Cardiac septum (tissue), 1 donor: Measurements from ENCODE around the gene ANTKMT. TPM values are rescaled to one million over a fixed set of nuclear protein-coding genes. Genes with fewer than 3 reads are reported as not detected.

Experiments used
- DNase-seq: peaks from one replicate; pipeline ENCODE4 v3.0.0-alpha.2; 2020; ENCODE audit warnings: low spot score
- intact Hi-C: fragments of 100-400 bp; cut with DNase I; formaldehyde crosslinking; loops from one replicate; pipeline ENCODE4 v1.14.0; 2022
- long read RNA-seq: library from polyadenylated mRNA; unstranded; transcript quantifications from one replicate; pipeline ENCODE4 v2.0.0, GENCODE V29; 2021
- total RNA-seq: library from RNA; stranded (reverse); fragmentation: NEBNext Ultra II Directional; extraction: Animal tissue kit (Norgen Biotek cat#: 25700); gene quantifications from one replicate; pipeline ENCODE4 v1.2.1, GENCODE V29; 2021
- donor health status: DM: no; HTN: no; CAD: no.

The ANTKMT gene
- total RNA-seq: 36.6 TPM
- long read RNA-seq, transcript FAM173A-207 (5 exons, 1,052 nt): major isoform, 23 of 44 reads
- long read RNA-seq, partial matches to known transcripts: 6 of 44 reads
- long read RNA-seq, other reads (novel, unspliced or antisense): 6 of 44 reads

- intact Hi-C loops: loop anchor here (2.0 kb wide), 1 partner anchor 20 kb away; the partner anchor contains the start of gene CIAO3
- DNase-seq: peak; percentile 85
Measured at GRCh38 chr16:720990-721764, at the start of gene ANTKMT. TSS of gene ANTKMT (plus strand) at chr16:721146. CDS start at chr16:721275, 129 bp downstream.

- intact Hi-C loops: no loop called here
- DNase-seq: no peak
Measured at GRCh38 chr16:671353-672131, 49.4 kb upstream of the ANTKMT start.

- no peak for DNase-seq
- intact Hi-C loops: no loop called here
Measured at GRCh38 chr16:672371-672770, 48.6 kb upstream of the ANTKMT start.

GRCh38 chr16:672851-673250, 48.1 kb upstream of the ANTKMT start:
- no peak for DNase-seq
- intact Hi-C loops: no loop called here

- no peak for DNase-seq
- intact Hi-C loops: no loop called here
Measured at GRCh38 chr16:673399-673991, 47.5 kb upstream of the ANTKMT start.

GRCh38 chr16:674214-674881, 46.6 kb upstream of the ANTKMT start:
- DNase-seq: no peak
- intact Hi-C loops: no loop called here

GRCh38 chr16:674968-675883, 45.7 kb upstream of the ANTKMT start, which contains the start of gene RHBDL1:
TSS of gene RHBDL1 (plus strand) at chr16:675671. CDS start at chr16:675791, 120 bp downstream.
- DNase-seq: no peak
- intact Hi-C loops: no loop called here

- intact Hi-C loops: no loop called here
- DNase-seq: no peak
Measured at GRCh38 chr16:675884-676564, 44.9 kb upstream of the ANTKMT start.

- no peak for DNase-seq
- intact Hi-C loops: no loop called here
Measured at GRCh38 chr16:676565-676902, 44.4 kb upstream of the ANTKMT start.

GRCh38 chr16:676913-677312, 44.0 kb upstream of the ANTKMT start:
- no peak for DNase-seq
- intact Hi-C loops: no loop called here

GRCh38 chr16:677316-678190, 43.4 kb upstream of the ANTKMT start:
- no peak for DNase-seq
- intact Hi-C loops: no loop called here

GRCh38 chr16:678209-678857, 42.6 kb upstream of the ANTKMT start:
- no peak for DNase-seq
- intact Hi-C loops: no loop called here

- intact Hi-C loops: no loop called here
- peak; percentile 87 for DNase-seq
Measured at GRCh38 chr16:678858-679813, 41.8 kb upstream of the ANTKMT start.

GRCh38 chr16:679814-680624, 40.9 kb upstream of the ANTKMT start, which contains the start of gene STUB1:
TSS of gene STUB1 (plus strand) at chr16:680410. CDS start at chr16:680526, 116 bp downstream.
- DNase-seq: peak; percentile 94
- intact Hi-C loops: no loop called here

- intact Hi-C loops: no loop called here
- no peak for DNase-seq
Measured at GRCh38 chr16:680625-680945, 40.4 kb upstream of the ANTKMT start.
